GM23338 (cell line): ENCODE results near the gene SETBP1. TPM values are rescaled to one million over a fixed set of nuclear protein-coding genes. Genes with fewer than 3 reads are reported as not detected.

Source experiments
- ATAC-seq: fragments of 200-7000 bp; cut with Tn5 transposase; 3 replicates; pipeline ENCODE4 v1.9.1; 2020
- DNase-seq: peaks from one replicate; pipeline ENCODE4 v3.0.0-alpha.2; 2015; ENCODE audit warnings: low spot score
- H2AFZ ChIP-seq: fragments of 200-600 bp; sonication (generic); 2 replicates; pipeline ENCODE4 v1.8.0; 2016; ENCODE audit warnings: antibody characterized with exemption, mild to moderate bottlenecking, moderate library complexity
- H3F3A ChIP-seq: fragments of 200-600 bp; sonication (generic); replicated peaks from 2 replicates; pipeline ENCODE4 v1.8.0; 2017; ENCODE audit warnings: antibody characterized with exemption, mixed run types, low read depth
- H3K27ac ChIP-seq: fragments of 200-600 bp; sonication (generic); 2 replicates; pipeline ENCODE4 v1.6.1; 2016; ENCODE audit warnings: low read depth
- H3K27me3 ChIP-seq: fragments of 200-600 bp; sonication (generic); 2 replicates; pipeline ENCODE4 v1.8.0; 2016; ENCODE audit warnings: mild to moderate bottlenecking, mixed run types, moderate library complexity; ENCODE audit not compliant: insufficient read depth
- H3K36me3 ChIP-seq: fragments of 200-600 bp; sonication (generic); 2 replicates; pipeline ENCODE4 v1.8.0; 2016; ENCODE audit warnings: mild to moderate bottlenecking; ENCODE audit not compliant: insufficient read depth
- H3K4me1 ChIP-seq: fragments of 200-600 bp; sonication (generic); 2 replicates; pipeline ENCODE4 v1.8.0; 2016; ENCODE audit warnings: mild to moderate bottlenecking, moderate library complexity; ENCODE audit not compliant: insufficient read depth
- H3K4me2 ChIP-seq: fragments of 200-600 bp; sonication (generic); 2 replicates; pipeline ENCODE4 v1.7.1; 2017; ENCODE audit warnings: mixed run types
- H3K4me3 ChIP-seq: fragments of 200-600 bp; sonication (generic); 2 replicates; pipeline ENCODE4 v1.6.1; 2016; ENCODE audit warnings: mixed run types
- H3K79me2 ChIP-seq: fragments of 200-600 bp; sonication (generic); replicated peaks from 2 replicates; pipeline ENCODE4 v1.8.0; 2017; ENCODE audit warnings: mild to moderate bottlenecking; ENCODE audit not compliant: insufficient read depth
- H3K9me2 ChIP-seq: fragments of 200-600 bp; sonication (generic); 2 replicates; pipeline ENCODE4 v1.8.0; 2017; ENCODE audit not compliant: insufficient read depth
- H4K20me1 ChIP-seq: fragments of 200-600 bp; sonication (generic); replicated peaks from 2 replicates; pipeline ENCODE4 v1.8.0; 2017; ENCODE audit warnings: mild to moderate bottlenecking; ENCODE audit not compliant: insufficient read depth
- H3K27ac Mint-ChIP-seq: 2 replicates; pipeline ENCODE4 v1.8.0; 2020; ENCODE audit warnings: inconsistent platforms, mild to moderate bottlenecking, moderate library complexity, mixed read lengths
- H3K27me3 Mint-ChIP-seq: 3 replicates; pipeline ENCODE4 v1.8.0; 2022; ENCODE audit warnings: low read depth, mild to moderate bottlenecking, moderate library complexity, mixed read lengths, inconsistent platforms; ENCODE audit not compliant: insufficient read depth, poor library complexity
- H3K36me3 Mint-ChIP-seq: 3 replicates; pipeline ENCODE4 v1.8.0; 2021; ENCODE audit warnings: low read depth, mild to moderate bottlenecking, inconsistent platforms, moderate library complexity, mixed read lengths
- H3K4me1 Mint-ChIP-seq: 3 replicates; pipeline ENCODE4 v1.8.0; 2020; ENCODE audit warnings: mild to moderate bottlenecking, inconsistent platforms, mixed read lengths
- H3K4me3 Mint-ChIP-seq: 3 replicates; pipeline ENCODE4 v1.8.0; 2021; ENCODE audit warnings: moderate library complexity, mild to moderate bottlenecking, inconsistent platforms, mixed read lengths
- H3K9me3 Mint-ChIP-seq: 3 replicates; pipeline ENCODE4 v1.8.0; 2020; ENCODE audit warnings: moderate library complexity, mild to moderate bottlenecking, inconsistent platforms, mixed read lengths
- CTCF ChIP-seq, 2 experiments: fragments of 200-600 bp in 1 of 2; sonication (generic) in 1 of 2; conservative IDR thresholded peaks; 2 replicates each; pipeline versions ENCODE4 v1.5.1 to v1.6.1; 2016 to 2017; ENCODE audit warnings: antibody characterized with exemption in 2 of 2, low read depth in 2 of 2, mild to moderate bottlenecking in 2 of 2, moderate library complexity in 1 of 2
- EZH2 ChIP-seq: fragments of 200-600 bp; sonication (generic); IDR thresholded peaks from one replicate; pipeline ENCODE4 v1.8.0; 2017; ENCODE audit warnings: antibody characterized with exemption, mild to moderate bottlenecking, low read depth; ENCODE audit not compliant: unreplicated experiment
- NANOG ChIP-seq: IDR thresholded peaks from 2 replicates; pipeline ENCODE4 v1.6.1; 2016; ENCODE audit warnings: antibody characterized with exemption, borderline replicate concordance
- polyA plus RNA-seq: library from polyadenylated mRNA; unstranded; fragments of >200 nt; fragmentation: Nextera tagmentation; extraction: Ambion mirVana; gene quantifications from 2 replicates; pipeline ENCODE4 v1.2.1, GENCODE V29; 2016
- total RNA-seq: library from RNA; depleted of rRNA; stranded (reverse); fragments of >200 nt; shearing (Covaris generic); gene quantifications from 2 replicates; pipeline ENCODE4 v1.2.3, GENCODE V29; 2014

The SETBP1 gene
- total and polyA plus RNA-seq, 2 experiments from 2014 or later, result 1.6 to 5.5 TPM

- Histone ChIP-seq H4K20me1 (no peaks in the 10 kb centered on the region), H3K4me2 (no peak overlapping the region), H3K4me1 (no peaks in the 10 kb centered on the region), H3K79me2 (no peaks in the 10 kb centered on the region), H3F3A (no peaks in the 10 kb centered on the region), H2AFZ (no peak overlapping the region), H3K9me2 (no peaks in the 10 kb centered on the region), H3K27ac (no peak overlapping the region), H3K27me3 (no peaks in the 10 kb centered on the region), H3K4me3 (no peak overlapping the region), H3K36me3 (no peaks in the 10 kb centered on the region)
- no peak overlapping the region for H3K27ac Mint-ChIP-seq
- ATAC-seq, result no peak
- H3K9me3 Mint-ChIP-seq, result no peaks in the 10 kb centered on the region
- no peaks in the 10 kb centered on the region for H3K36me3 Mint-ChIP-seq
- H3K4me1 Mint-ChIP-seq, result peaks cover 8% of the 10 kb centered on the region; the same call in 2 of the 3 replicates
- no peaks in the 10 kb centered on the region for H3K27me3 Mint-ChIP-seq
- no peak overlapping the region for H3K4me3 Mint-ChIP-seq
- no peak for DNase-seq
- TF ChIP-seq EZH2, result no peak
Observed at GRCh38 chr18:45054636-45055035, 373.9 kb downstream of the SETBP1 start.

- no peaks in the 10 kb centered on the region for H3K27me3 ChIP-seq
- no peak for DNase-seq
- no peaks in the 10 kb centered on the region for H3K9me2 ChIP-seq
- H3K36me3 Mint-ChIP-seq, result no peaks in the 10 kb centered on the region
- no peak overlapping the region for H3K4me3 ChIP-seq
- no peaks in the 10 kb centered on the region for H3K27me3 Mint-ChIP-seq
- no peaks in the 10 kb centered on the region for H3K79me2 ChIP-seq
- peaks cover 8% of the 10 kb centered on the region; the same call in 2 of the 3 replicates for H3K4me1 Mint-ChIP-seq
- no peaks in the 10 kb centered on the region for H4K20me1 ChIP-seq
- no peaks in the 10 kb centered on the region for H3K36me3 ChIP-seq
- no peaks in the 10 kb centered on the region for H3K4me1 ChIP-seq
- no peak overlapping the region for H3K4me3 Mint-ChIP-seq
- no peak for TF ChIP-seq CTCF (conservative IDR thresholded peaks at IDR 0.05; ENCODE audit: low read depth in 2 of 2)
- no peaks in the 10 kb centered on the region for H3K9me3 Mint-ChIP-seq
- no peak for ATAC-seq
- H2AFZ ChIP-seq, result no peak overlapping the region
- no peaks in the 10 kb centered on the region for H3F3A ChIP-seq
- H3K4me2 ChIP-seq, result no peak overlapping the region
- no peak overlapping the region for H3K27ac Mint-ChIP-seq
- no peak overlapping the region for H3K27ac ChIP-seq
Observed at GRCh38 chr18:45055811-45056210, 375.1 kb downstream of the SETBP1 start.

GRCh38 chr18:45056926-45057325 is 376.2 kb downstream of the SETBP1 start:
- DNase-seq, result peak; percentile 8
- H3K27me3 Mint-ChIP-seq, result no peaks in the 10 kb centered on the region
- H3K27me3 ChIP-seq, result no peaks in the 10 kb centered on the region
- H3K79me2 ChIP-seq, result no peaks in the 10 kb centered on the region
- H3K9me2 ChIP-seq, result no peaks in the 10 kb centered on the region
- no peaks in the 10 kb centered on the region for H3K4me1 ChIP-seq
- H3K4me3 ChIP-seq, result no peak overlapping the region
- H3K36me3 Mint-ChIP-seq, result no peaks in the 10 kb centered on the region
- H3K9me3 Mint-ChIP-seq, result no peaks in the 10 kb centered on the region
- no peak overlapping the region for H3K4me2 ChIP-seq
- H3K4me1 Mint-ChIP-seq, result peaks cover 8% of the 10 kb centered on the region; the same call in 2 of the 3 replicates
- ATAC-seq, result no peak
- no peak overlapping the region for H3K4me3 Mint-ChIP-seq
- H3K27ac ChIP-seq, result no peak overlapping the region
- H3F3A ChIP-seq, result no peaks in the 10 kb centered on the region
- H2AFZ ChIP-seq, result no peak overlapping the region
- no peak for TF ChIP-seq NANOG
- 0 out of 4 replicates have a peak, but pooled peaks of 1 of the 2 experiments have one; percentile 7 for TF ChIP-seq CTCF (conservative IDR thresholded peaks at IDR 0.05; ENCODE audit: low read depth in 2 of 2)
- H3K27ac Mint-ChIP-seq, result no peak overlapping the region
- H4K20me1 ChIP-seq, result no peaks in the 10 kb centered on the region
- no peaks in the 10 kb centered on the region for H3K36me3 ChIP-seq
